B cell (primary cell): ENCODE data around the gene TECPR2. TPM values are rescaled to one million over a fixed set of nuclear protein-coding genes. Genes with fewer than 3 reads are reported as not detected.

Experiments used
- ATAC-seq: fragments of 200-7000 bp; cut with Tn5 transposase; one replicate; pipeline ENCODE4 v1.10.0; 2021; ENCODE audit warnings: low read depth, mild to moderate bottlenecking, moderate number of reproducible peaks, moderate library complexity
- CTCF ChIA-PET: fragments of 350-600 bp; sonication (Branson Sonifier 250); formaldehyde crosslinking; loops from one replicate; lab custom pipeline; 2021; ENCODE audit warnings: antibody characterized with exemption, inconsistent platforms; lab: Charles Lee
- POLR2A ChIA-PET: fragments of 350-600 bp; sonication (Branson Sonifier 250); formaldehyde crosslinking; loops from one replicate; lab custom pipeline; 2021; ENCODE audit warnings: antibody characterized with exemption; lab: Charles Lee
- DNase-seq: peaks from one replicate; pipeline ENCODE4 v3.0.0; 2013
- H2AFZ ChIP-seq: 2 replicates; pipeline ENCODE4 v1.6.1; 2012; ENCODE audit warnings: mild to moderate bottlenecking, low read depth, low read length; ENCODE audit not compliant: insufficient read depth, poor library complexity, severe bottlenecking
- H3K27ac ChIP-seq, 2 donors: 1 replicate in 1 of 2; 2 replicates in 1 of 2; pipeline ENCODE4 v1.5.1; 2012 to 2013; ENCODE audit warnings: low read length in 2 of 2, mild to moderate bottlenecking in 2 of 2, moderate library complexity in 1 of 2
- H3K27me3 ChIP-seq, 4 experiments: fragments of 200-600 bp in 1 of 4; sonication (generic) in 1 of 4; replicated peaks in 1 of 4; 1 replicate in 2 of 4; 2 replicates in 2 of 4; pipeline versions ENCODE4 v1.6.1 to v1.7.0; 2013 to 2016; ENCODE audit warnings: low read length in 3 of 4, mild to moderate bottlenecking in 2 of 4, mixed read lengths in 1 of 4, moderate library complexity in 1 of 4; ENCODE audit not compliant: insufficient read depth in 4 of 4, control insufficient read depth in 3 of 4; ENCODE audit errors: control extremely low read depth in 1 of 4
- H3K36me3 ChIP-seq, 2 experiments: replicated peaks in 1 of 2; 1 replicate in 1 of 2; 2 replicates in 1 of 2; pipeline versions ENCODE4 v1.6.1 to v1.7.1; 2013; ENCODE audit warnings: low read length in 1 of 2; ENCODE audit not compliant: insufficient read depth in 2 of 2, control insufficient read depth in 1 of 2; ENCODE audit errors: control extremely low read depth in 1 of 2, extremely low read depth in 1 of 2
- H3K4me1 ChIP-seq, 2 donors: fragments of 200-600 bp in 1 of 2; sonication (generic) in 1 of 2; 1 replicate in 1 of 2; 2 replicates in 1 of 2; pipeline versions ENCODE4 v1.5.1 to v1.6.1; 2013 to 2017; ENCODE audit warnings: low read length in 2 of 2; ENCODE audit not compliant: control insufficient read depth in 2 of 2, insufficient read depth in 2 of 2
- H3K4me2 ChIP-seq: replicated peaks from 2 replicates; pipeline ENCODE3; 2012; ENCODE audit warnings: mild to moderate bottlenecking, low read depth, low read length; ENCODE audit not compliant: poor library complexity, severe bottlenecking
- H3K4me3 ChIP-seq, 5 experiments: fragments of 200-600 bp in 1 of 5; sonication (generic) in 1 of 5; 1 replicate in 3 of 5; 2 replicates in 2 of 5; pipeline versions ENCODE4 v1.5.1 to v1.7.0; 2011 to 2016; ENCODE audit warnings: low read length in 4 of 5, mild to moderate bottlenecking in 4 of 5, low read depth in 2 of 5, control low read depth in 1 of 5, moderate library complexity in 1 of 5; ENCODE audit not compliant: insufficient read depth in 1 of 5; ENCODE audit errors: control extremely low read depth in 1 of 5, extremely low read depth in 1 of 5
- H3K79me2 ChIP-seq: fragments of 200-600 bp; sonication (generic); one replicate; pipeline ENCODE4 v1.6.0; 2016; ENCODE audit warnings: low read length; ENCODE audit not compliant: control insufficient read depth, insufficient read depth
- H3K9ac ChIP-seq: fragments of 200-600 bp; sonication (generic); 2 replicates; pipeline ENCODE4 v1.6.1; 2017; ENCODE audit warnings: mild to moderate bottlenecking, low read length, moderate library complexity
- H3K9me3 ChIP-seq, 3 donors: one replicate each; pipeline versions ENCODE4 v1.6.1 to v1.7.1; 2013; ENCODE audit warnings: low read length in 2 of 3; ENCODE audit not compliant: control insufficient read depth in 2 of 3, insufficient read depth in 1 of 3; ENCODE audit errors: control extremely low read depth in 1 of 3
- H4K20me1 ChIP-seq: 2 replicates; pipeline ENCODE4 v1.6.0; 2012; ENCODE audit warnings: mild to moderate bottlenecking, low read length; ENCODE audit not compliant: insufficient read depth, control insufficient read depth, poor library complexity, severe bottlenecking
- H3K27ac Mint-ChIP-seq: one replicate; pipeline ENCODE4 v1.8.0; 2021; ENCODE audit warnings: mixed read lengths
- H3K27me3 Mint-ChIP-seq: one replicate; pipeline ENCODE4 v1.8.0; 2021; ENCODE audit warnings: mixed read lengths
- H3K4me1 Mint-ChIP-seq: one replicate; pipeline ENCODE4 v1.8.0; 2021; ENCODE audit warnings: mixed read lengths
- H3K4me3 Mint-ChIP-seq: one replicate; pipeline ENCODE4 v1.8.0; 2021; ENCODE audit warnings: mixed read lengths
- H3K9me3 Mint-ChIP-seq: one replicate; pipeline ENCODE4 v1.8.0; 2022; ENCODE audit warnings: mixed read lengths; ENCODE audit not compliant: insufficient read depth
- CTCF ChIP-seq: fragments of 200-600 bp; IDR thresholded peaks from one replicate; pipeline ENCODE4 v1.8.0; 2022; ENCODE audit warnings: antibody characterized with exemption, mild to moderate bottlenecking
- EZH2 ChIP-seq: IDR thresholded peaks from 2 replicates; pipeline ENCODE4 v1.6.1; 2012; ENCODE audit warnings: borderline replicate concordance, low read depth, mild to moderate bottlenecking, moderate library complexity, low read length; ENCODE audit not compliant: insufficient read depth, poor library complexity, severe bottlenecking
- WGBS: methylation state at CpG from one replicate; pipeline ENCODE4 v1.1.5; 2013; ENCODE audit warnings: missing lambda C conversion rate; ENCODE audit not compliant: insufficient coverage; 5-methylcytosine and 5-hydroxymethylcytosine counted together
- intact Hi-C: fragments of 100-400 bp; cut with micrococcal nuclease; formaldehyde crosslinking; loops from one replicate; pipeline ENCODE4 v1.10.0; 2022
- polyA plus RNA-seq: library from polyadenylated mRNA; depleted of rRNA; stranded (reverse); fragments of >200 nt; gene quantifications from 2 replicates; pipeline ENCODE4 v1.2.3, GENCODE V29; 2012
- total RNA-seq, 2 donors: library from RNA; stranded (reverse); fragments of 120-200 nt in 1 of 2; gene quantifications; 1 replicate in 1 of 2; 2 replicates in 1 of 2; pipeline versions ENCODE4 v1.2.3 to v1.2.4, GENCODE V29; 2013 to 2022

TECPR2 gene
- total and polyA plus RNA-seq, 2 donors (not counting 1 experiment from before 2014, with no cell fraction given) = 4.7 to 10.8 TPM

DNA sequence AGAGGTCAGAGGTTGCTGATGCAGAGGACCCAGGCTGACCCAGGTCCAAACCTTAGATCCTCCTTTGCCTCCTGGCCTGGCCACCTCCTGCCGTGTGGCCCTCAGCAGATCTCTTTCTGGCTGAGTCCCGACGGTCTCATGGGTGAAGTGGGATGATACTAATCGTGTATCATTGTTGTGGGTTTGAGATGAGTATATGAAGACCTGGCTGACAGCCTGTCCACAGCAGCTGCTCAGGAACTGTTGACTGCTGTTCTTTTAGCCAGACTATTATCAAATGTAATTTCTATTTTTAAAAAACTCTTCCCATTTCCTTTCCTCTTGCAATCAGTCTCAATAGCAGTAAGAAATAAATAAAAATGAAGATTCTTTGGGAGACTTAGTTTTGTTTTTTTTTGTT lies 101.3 kb downstream of the TECPR2 start:
- Histone ChIP-seq H3K79me2 (no peaks in the 10 kb centered on the region), H3K9me3 (peaks cover 0 to 3% (median 0%) of the 10 kb centered on the region in 3 donors), H3K27me3 (no peaks in the 10 kb centered on the region), H3K9ac (no peak overlapping the region), H4K20me1 (no peaks in the 10 kb centered on the region), H3K4me3 (no peak overlapping the region), H3K4me2 (no peak overlapping the region), H3K4me1 (no peaks in the 10 kb centered on the region), H3K36me3 (peaks cover 0 to 4% of the 10 kb centered on the region in 2 experiments), H2AFZ (no peak overlapping the region), H3K27ac (no peak overlapping the region)
- TF ChIP-seq CTCF (no peak), EZH2 (no peak)
- POLR2A ChIA-PET = no interaction called here
- 100% methylated on average over 1 of the region's 4 CpGs for WGBS
- no peak for DNase-seq
- no peaks in the 10 kb centered on the region for H3K4me1 Mint-ChIP-seq
- CTCF ChIA-PET = interaction anchor here (1.1 kb wide), 1 partner anchor 12 kb away, joined by 3 read pairs; no protein-coding TSS in a partner anchor
- intact Hi-C loops = no loop called here
- no peaks in the 10 kb centered on the region for H3K9me3 Mint-ChIP-seq
- H3K27me3 Mint-ChIP-seq = no peaks in the 10 kb centered on the region
- no peak for ATAC-seq
- no peak overlapping the region for H3K4me3 Mint-ChIP-seq
- H3K27ac Mint-ChIP-seq = no peak overlapping the region

GRCh38 chr14:102464846-102465341 lies 102.2 kb downstream of the TECPR2 start:
- POLR2A ChIA-PET = no interaction called here

More at GRCh38 chr14:102464846-102465341, 102.2 kb downstream of the TECPR2 start:
- H3K9ac ChIP-seq = no peak overlapping the region
- CTCF ChIA-PET = interaction anchor here (1.1 kb wide), 1 partner anchor 12 kb away, joined by 3 read pairs; no protein-coding TSS in a partner anchor
- intact Hi-C loops = no loop called here
- ATAC-seq = no peak
- H3K79me2 ChIP-seq = no peaks in the 10 kb centered on the region
- no peak overlapping the region for H2AFZ ChIP-seq
- no peak for TF ChIP-seq CTCF
- H3K27me3 Mint-ChIP-seq = no peaks in the 10 kb centered on the region
- H3K9me3 ChIP-seq = peaks cover 0 to 3% (median 0%) of the 10 kb centered on the region in 3 donors
- no peak for DNase-seq
- H3K27ac ChIP-seq = no peak overlapping the region
- no peak overlapping the region for H3K27ac Mint-ChIP-seq
- no peak overlapping the region for H3K4me3 ChIP-seq
- H3K4me1 ChIP-seq = no peaks in the 10 kb centered on the region
- peaks cover 0 to 4% of the 10 kb centered on the region in 2 experiments for H3K36me3 ChIP-seq
- no peaks in the 10 kb centered on the region for H3K4me1 Mint-ChIP-seq
- no peak overlapping the region for H3K4me2 ChIP-seq
- WGBS = 98% methylated on average over 5 of the region's 6 CpGs
- no peaks in the 10 kb centered on the region for H4K20me1 ChIP-seq
- no peaks in the 10 kb centered on the region for H3K27me3 ChIP-seq
- no peaks in the 10 kb centered on the region for H3K9me3 Mint-ChIP-seq
- no peak overlapping the region for H3K4me3 Mint-ChIP-seq
